GM21717 (cell line): ENCODE data around the gene SIL1.
"Not testable (repeated sequence)": the region's sequence is repeated elsewhere in the genome, so short reads cannot be mapped to it uniquely, and the experiment has no call there.

ENCODE experiments used
- ATAC-seq: cut with Tn5 transposase; IDR thresholded peaks from one replicate; pipeline ENCODE4 v1.9.1; 2021; ENCODE audit warnings: mild to moderate bottlenecking, moderate library complexity; ENCODE audit not compliant: unreplicated experiment

The SIL1 gene

DNA sequence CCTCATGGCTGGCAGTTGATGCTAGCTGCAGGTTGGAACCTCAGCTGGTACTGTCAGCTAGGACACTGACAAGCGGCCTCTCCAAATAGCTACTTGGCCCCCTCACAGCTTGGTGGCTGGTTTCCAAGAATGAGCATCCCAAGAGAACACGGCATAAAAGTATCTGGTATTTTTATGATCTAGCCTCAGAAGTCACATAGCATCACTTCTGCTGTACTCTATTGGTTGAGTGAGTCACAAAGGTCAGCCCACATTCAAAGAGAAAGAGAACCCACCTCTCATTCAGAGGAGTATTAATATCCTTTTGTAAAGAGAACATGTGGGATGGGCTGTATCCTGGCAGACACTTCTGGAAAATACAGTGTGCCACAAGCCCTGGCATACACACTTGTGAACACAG, 6.0 kb upstream of the SIL1 start:
- ATAC-seq: no peak

DNA sequence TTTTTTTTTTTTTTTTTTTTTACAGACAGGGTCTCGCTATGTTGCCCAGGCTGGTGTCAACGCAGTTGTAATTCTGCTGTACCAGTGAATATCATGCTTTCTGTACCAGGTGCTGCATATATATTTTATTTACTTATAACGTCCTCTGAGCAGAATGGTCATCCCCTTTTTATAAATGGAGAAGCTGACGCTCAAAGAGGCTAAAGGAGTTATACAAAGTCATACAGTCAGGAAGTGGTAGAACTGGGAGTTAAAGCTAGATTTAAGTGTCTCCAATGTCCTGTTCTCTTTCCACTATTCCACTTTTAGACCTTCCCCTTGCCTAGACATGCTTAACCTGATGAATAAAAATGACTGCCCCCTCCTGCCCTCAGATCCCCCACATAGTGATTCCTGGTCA, 1.2 kb upstream of the SIL1 start:
- ATAC-seq: no peak

DNA sequence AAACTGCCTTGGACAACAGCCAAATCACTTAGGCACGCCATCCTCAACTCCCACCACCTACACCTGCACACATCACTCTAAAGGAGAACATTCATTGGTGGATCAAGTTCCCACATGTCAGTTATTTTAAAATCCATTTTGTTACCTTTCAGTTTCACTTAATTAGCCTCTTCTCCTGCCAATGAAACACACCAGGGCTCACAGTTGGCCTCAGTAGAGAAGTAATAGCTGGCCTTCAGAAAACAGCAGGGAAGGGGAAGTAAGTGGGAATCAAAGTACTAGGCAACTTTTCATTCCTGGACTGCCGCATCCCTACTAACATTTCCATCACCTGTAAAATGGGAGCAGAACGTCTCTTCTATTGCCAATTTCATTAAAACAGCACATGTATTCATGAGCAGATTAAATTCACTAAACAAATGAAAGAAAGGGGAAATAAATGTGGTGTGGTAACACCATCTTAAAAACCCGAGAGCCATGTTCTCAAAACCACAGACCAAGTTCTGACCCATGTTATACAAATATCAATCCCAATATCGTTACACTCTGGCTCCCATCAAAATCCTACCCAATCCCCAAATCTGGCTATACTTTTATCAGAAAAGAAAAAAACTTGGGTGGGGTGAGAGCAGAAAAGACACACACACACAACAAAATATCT, 1.7 kb downstream of the SIL1 start:
- no peak for ATAC-seq

DNA sequence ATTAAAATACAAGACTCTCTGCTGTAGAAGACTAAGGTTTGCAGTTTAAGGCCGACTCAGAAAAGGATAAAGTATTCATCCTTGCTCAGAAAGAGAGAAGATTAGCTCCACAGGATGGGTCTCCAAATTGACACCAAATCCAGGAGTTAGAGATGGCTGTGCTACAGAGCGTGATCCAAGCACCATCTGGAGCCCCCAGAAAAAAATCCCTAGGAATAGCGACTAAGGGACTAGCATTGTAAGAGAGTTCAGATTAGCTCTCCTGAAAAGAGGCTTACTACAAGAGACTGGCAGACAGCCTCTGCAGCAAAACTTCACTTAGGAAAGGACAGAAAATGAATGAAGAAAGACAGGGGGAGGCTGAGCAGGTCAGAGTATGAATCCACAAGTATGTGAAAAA, 3.7 kb downstream of the SIL1 start:
- ATAC-seq: no peak

DNA sequence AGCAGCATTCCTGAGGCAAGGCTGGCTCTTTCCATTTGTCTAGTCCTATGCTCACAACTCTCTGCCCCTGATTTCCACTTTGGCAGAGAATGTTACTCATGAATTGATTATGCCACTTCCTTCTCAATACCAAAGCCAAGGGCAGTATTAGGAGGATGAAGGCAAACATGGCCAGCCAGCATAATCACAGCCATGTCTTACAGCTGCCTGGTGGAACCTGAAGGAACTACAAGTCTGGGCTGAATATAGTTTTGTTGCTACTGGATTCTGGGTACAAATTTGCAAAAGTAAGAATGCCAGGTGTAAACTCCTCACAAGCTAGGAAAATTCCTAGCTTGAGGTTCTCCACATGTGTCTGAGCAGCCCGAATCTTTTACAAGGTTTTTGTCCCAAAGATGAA, 4.2 kb downstream of the SIL1 start:
- ATAC-seq: no peak

DNA sequence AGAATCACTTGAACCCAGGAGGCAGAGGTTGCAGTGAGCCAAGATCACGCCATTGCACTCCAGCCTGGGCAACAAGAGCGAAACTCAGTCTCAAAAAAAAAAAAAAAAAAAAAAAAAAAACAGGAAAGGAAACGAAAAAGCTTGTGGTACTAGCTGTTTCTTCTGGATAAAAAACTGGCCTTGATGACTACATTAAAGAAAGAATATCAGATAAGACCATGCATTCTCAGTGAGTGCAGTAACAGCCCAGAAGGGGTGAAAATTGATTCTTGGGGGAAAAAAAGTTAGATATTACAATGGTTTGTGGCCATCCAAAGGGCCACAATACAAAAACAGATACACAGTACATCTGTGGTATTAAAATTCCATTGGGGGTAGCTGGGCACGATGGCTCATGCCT, 5.3 kb downstream of the SIL1 start:
- not testable (repeated sequence) for ATAC-seq

DNA sequence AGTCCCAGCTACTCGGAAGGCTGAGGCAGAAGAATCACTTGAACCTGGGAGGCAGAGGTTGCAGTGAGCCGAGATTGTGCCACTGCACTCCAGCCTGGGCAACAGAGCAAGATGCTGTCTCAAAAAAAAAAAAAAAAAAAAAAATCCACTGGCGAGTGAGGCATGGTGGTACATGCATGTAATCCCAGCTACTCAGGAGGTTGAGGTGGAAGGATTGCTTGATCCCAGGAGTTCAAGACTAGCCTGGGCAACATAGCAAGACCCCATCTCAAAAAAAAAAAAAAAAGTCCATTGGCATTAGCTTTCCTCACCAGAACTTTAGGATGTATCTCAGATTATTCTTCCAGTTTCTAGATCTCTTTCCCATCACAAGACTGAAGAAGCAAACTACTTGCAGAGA, 6.2 kb downstream of the SIL1 start:
- not testable (repeated sequence) for ATAC-seq

DNA sequence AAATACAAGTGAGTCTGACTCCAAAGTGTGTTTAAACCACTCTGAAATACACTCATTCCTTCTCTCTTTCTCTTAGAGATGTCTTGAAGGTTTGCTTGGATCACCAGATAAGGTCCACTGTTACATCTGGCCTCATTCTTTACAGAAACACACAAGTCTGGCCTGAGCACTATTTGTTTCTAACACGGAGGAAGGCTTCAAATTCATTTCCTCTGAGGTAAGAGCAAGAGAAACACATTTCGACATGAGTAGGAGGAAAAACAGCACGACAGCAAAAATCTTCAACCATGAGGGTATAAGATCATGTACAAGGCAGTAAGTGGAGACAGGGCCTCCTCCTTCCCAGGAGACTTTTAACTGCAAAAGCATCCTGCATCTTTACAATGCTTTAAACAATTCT, 8.0 kb downstream of the SIL1 start:
- ATAC-seq: no peak

DNA sequence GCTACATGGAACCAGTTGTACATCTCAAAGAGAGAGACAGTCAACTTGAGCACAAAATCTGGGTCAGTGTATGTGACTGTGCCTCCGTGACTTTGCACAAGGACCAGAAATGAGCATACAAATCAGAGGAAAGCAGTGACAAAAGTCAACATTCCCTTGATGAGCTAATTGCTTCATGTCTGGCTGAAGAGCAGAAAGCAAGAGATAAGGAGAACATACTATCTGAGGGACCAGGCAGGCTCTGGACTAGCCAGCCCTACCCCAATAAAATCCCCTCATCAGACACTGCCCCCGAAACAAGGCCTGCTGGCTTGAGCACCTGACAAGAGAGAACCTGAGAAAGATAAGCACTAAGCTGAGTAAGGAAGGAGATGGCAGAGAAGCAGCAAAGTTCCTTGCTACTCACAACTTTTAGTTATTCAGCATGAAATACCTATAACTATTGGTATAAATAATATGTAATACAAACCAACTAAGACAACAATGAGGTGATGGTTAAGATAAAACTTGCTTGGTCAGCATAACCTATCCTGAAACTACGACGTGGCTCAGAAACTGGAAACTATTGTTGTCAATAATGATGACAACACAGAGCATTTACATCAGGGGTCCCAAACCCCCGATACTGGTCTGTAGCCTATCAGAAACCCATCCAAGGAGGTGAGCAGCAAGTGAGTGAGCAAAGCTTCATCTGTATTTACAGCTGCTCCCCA, 9.5 kb downstream of the SIL1 start:
- no peak for ATAC-seq

DNA sequence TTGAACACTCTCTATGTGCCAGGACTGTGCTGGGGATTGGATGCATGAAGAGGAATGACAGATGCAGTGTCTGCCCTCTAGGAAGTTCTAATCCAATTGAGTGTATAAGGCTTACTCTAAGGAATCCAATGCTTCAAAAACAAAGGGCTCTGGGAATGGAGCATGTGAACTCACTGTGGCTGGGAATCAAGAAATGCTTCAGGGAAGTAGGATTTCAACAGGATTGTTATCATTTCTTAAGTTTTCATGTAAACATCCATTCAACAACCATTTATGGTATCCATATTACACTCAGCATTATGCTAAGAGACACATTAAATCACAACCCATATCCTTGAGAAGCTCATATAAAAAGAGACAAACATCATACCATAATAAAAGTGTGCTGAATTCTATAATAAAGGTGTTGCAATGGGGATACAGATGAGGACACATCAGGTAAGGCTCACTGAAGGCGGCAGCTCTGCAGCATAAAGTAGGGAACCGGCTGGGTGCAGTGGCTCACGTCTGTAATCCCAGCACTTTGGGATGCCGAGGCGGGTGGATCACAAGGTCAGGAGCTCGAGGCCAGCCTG, 11.3 kb downstream of the SIL1 start:
- no peak for ATAC-seq

DNA sequence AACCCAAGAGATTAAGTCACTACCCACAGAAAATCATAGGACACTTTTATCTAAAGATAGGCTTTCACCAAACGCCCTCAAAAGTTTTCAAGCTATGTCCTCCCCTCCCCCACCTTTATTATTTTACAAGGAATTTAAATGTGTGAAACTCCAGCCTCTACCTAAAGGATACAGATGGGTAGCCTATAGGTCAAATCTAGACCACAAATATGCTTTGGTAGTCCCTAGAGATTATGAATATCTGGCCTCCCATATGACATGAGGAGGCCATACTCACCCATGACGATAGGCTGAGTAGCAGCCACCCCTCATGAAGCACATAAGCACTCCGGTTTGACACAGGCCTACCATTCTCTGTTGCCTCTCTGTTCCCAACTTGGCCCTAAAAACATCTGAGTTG, 11.9 kb downstream of the SIL1 start:
- no peak for ATAC-seq

DNA sequence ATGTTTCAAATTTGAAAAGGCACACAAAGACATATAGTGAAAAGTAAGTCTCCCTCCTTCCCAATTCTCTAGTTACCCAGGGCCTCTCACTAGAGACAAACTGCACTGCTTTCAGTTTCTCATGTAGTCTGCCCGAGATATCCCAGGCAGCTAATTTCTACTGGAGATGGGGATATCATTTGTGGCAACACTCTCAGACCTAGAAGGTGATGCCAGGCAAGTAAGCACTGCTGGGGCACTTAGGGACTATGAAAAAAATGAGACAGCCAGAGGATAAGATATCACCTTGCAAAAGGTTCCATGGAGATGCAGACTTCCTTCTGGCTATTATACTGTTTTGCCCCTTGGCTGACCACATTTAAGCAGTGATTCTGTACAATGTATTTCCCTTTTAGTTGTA, 12.6 kb downstream of the SIL1 start:
- no peak for ATAC-seq

DNA sequence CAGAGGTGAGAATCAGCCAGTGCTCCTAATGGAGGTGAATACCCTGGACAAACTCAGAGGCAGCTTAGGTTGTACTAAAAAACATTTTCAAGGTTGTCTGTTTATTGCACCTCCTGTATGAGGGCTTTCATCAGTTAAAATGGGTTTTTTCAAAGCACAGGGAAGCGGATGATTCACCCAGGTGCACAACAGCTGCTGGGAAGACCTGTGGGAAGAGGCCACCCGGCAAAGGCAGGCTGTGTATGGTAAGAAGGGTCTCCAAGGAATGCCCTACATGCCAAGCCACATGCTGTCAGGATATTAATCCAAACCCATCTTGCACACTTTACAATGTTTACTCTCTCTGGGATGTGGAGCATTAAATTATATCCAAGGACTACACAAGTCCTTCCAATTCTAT, 14.7 kb downstream of the SIL1 start:
- no peak for ATAC-seq

DNA sequence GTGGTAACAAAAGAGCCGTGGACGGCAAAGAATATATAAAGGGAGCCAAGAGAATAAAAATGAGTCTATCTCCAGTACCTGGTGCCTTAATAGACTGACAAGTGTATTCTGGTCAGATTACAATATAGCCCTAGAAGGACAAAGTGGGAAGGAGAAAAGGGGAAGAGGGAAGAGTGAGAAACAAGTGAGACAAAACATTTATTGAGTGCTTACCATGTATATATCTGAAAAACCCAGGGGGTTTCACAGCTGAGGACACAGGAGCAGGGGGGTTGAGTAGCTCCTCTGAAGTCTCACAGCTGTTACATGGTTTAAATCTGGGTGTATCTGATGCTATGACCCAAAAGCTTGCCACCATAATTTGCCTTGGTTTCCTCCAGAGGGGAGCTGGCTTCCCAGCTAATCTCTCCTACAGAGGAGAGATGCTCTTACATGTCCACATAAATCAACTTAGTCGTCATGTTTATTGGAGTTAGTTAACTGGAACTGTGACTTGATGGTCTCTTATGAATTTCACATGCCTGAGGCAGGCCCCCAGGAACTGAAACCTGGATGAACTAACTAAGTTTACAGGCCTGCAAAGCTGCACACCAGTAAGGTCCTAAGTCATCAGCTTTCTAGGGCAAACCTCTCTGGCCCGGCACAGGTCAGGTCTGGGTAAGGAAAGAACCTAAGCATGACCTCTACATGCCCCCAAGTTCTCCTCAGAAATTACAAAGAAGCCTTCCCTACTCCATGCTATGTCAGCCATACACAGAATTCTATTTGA, 15.5 kb downstream of the SIL1 start:
- ATAC-seq: peak; percentile 39

DNA sequence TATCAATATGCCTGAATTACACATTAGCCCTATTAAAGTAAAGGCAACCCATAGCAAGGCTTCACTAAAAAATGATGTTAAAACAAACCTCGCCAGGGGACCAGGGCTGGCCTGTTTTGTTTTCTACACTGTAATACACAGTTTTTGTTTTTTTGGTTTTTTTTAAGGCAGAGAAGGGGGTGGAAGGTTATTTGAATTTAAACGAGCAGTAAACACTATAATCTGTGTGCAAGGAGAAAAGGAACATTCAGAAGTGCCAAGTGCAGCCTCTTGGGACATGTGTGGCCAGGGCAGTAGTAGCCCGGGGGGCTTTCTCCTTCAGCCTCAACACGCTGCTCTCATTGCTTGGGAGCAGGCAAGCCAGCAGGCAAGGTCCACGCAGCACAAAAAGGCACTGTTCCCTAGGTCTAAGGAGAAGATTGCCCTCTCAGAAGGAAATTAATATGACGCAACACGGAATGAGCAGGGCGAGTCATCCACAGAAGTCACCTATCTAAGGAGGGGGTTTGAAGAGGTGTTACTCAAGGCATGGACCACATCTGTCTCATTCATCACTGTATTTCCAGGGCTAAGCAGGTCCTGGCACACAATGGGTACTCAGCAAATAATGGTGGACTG, 16.2 kb downstream of the SIL1 start:
- ATAC-seq: no peak

DNA sequence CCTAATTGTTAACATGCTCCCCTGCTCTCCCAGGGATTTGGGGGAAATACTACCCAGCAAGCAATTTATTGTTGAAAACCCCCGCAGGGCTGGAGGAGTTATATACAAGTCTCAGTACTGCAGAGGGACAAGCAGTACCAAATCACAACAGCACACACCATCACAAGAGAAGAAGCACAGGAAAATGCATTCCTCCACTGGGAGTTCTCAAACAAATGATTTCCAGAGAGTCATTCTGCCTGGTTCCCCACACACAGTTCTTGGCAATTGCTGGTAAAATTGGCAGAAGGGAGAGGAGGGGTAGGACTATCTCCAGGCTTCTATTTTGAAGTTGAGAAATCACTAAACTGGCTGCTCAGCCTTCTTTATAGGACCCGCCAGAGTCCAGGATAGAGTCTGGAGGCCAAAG, 16.8 kb downstream of the SIL1 start:
- no peak for ATAC-seq

DNA sequence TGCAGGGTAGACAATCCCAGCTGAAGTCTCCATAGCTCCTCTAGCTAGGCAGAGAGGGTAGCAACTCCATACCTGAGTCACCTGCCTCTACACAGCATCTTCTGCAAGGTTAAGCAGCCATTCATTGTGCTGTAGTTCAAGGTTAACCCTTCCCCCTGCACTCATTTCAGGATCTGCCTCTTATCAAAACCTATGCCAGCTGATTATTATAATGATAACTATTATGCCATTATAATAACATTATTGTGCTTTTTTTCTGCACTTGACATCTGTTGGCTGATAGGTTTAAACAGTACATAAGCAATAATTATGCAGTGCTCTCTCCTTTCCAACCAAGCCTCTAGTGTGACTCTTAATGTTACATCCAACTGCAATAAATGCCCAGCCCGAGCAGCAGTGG, 17.3 kb downstream of the SIL1 start:
- no peak for ATAC-seq

DNA sequence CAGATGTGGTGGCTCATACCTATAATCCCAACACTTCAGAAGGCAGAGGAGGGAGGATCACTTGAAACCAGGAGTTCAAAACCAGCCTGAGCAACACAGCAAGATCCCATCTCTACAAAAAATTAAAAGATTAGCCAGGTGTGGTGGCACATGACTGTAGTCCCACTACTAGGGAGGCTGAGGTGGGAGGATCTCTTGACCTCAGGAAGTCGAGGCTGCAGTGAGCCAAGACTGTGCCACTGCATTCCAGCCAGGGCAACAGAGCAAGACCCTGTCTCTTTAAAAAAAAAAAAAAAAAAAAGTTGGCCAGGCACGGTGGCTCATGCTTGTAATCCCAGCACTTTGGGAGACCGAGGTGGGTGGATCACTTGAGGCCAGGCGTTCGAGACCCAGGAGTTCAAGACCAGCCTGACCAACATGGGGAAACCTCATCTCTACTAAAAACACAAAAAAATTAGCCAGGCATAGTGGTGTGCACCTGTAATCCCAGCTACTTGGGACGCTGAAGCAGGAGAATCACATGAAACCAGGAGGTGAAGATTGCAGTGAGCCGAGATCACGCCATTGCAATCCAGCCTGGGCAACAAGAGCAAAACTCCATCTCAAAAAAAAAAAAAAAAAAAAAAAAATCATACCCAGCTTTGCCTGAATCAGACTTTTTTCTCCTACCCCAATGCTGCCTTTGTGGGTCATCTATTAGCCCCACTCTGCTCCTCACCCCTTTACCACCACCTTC, 18.2 kb downstream of the SIL1 start:
- not testable (repeated sequence) for ATAC-seq

DNA sequence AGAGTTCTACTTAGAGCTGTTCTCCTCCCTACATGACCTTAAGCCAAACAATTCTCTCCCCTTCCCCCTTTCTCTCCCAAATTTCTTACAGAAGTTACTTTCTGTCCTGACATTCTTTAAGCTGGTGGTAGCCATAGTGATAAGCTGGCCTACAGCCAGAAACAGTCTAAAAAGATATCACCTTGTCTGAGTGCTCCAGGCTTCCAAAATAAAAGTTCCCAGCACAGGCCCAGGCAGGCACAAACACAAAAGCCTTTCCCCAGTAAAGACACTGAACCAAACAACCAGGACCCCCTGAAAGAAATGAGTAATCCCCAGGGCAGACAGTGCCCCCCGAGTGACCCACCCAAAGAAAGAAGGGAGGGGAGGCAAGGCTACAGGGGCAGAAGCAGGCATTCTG, 19.2 kb downstream of the SIL1 start:
- ATAC-seq: no peak

DNA sequence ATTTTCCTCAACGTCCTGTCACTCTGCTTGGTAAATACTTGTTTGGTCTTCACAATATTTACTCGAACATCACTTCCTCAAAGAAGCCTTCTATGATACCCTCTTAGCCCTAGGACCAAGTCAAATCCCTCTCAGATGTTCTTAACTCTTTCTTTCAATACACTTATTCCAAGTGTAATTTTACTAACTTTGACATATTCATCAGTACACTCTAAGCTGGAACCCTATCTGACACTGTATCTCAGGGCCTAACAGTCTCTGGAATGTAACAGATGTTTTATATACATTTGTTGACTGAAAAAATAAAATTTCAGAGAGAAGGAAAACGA, 19.6 kb downstream of the SIL1 start:
- no peak for ATAC-seq
